ENCODE measurements around the gene GALP. TPM values are rescaled to one million over a fixed set of nuclear protein-coding genes. Genes with fewer than 3 reads are reported as not detected.

Gene GALP
- total RNA-seq, 1 donor from 2014 or later: not detected

DNA sequence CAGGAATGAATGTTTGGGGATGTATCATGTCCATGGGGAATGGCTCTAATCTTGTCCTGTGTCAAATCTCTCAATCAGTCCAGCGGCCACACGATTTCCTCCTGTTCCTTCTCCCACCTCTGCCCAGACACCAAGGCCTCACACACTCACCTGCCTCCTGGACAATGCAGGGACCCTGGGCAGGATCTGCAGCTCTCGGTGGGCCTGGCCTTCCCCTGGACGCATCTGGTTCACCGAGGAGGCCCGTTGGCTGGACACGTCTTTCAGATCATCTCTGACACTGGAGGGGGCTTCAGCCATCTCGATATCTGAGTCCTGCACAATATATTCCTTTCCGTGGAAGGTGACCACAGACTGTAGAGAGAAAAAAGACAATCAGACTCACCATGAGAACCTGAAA lies 47.7 kb downstream of the GALP start:
- Histone ChIP-seq H3K36me3 (peaks cover 2 to 3% of the 10 kb centered on the region in 2 donors), H3K4me3 (no peak overlapping the region), H3K9me3 (no peaks in the 10 kb centered on the region), H3K4me1 (no peaks in the 10 kb centered on the region), H3K27me3 (no peaks in the 10 kb centered on the region), H3K27ac (no peak overlapping the region)
- intact Hi-C loops (cut with DNase I): no loop called here
- DNase-seq (ENCODE audit: low spot score in 2 of 2): no peak
- TF ChIP-seq, protein P1, sequence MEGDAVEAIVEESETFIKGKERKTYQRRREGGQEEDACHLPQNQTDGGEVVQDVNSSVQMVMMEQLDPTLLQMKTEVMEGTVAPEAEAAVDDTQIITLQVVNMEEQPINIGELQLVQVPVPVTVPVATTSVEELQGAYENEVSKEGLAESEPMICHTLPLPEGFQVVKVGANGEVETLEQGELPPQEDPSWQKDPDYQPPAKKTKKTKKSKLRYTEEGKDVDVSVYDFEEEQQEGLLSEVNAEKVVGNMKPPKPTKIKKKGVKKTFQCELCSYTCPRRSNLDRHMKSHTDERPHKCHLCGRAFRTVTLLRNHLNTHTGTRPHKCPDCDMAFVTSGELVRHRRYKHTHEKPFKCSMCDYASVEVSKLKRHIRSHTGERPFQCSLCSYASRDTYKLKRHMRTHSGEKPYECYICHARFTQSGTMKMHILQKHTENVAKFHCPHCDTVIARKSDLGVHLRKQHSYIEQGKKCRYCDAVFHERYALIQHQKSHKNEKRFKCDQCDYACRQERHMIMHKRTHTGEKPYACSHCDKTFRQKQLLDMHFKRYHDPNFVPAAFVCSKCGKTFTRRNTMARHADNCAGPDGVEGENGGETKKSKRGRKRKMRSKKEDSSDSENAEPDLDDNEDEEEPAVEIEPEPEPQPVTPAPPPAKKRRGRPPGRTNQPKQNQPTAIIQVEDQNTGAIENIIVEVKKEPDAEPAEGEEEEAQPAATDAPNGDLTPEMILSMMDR (IDR thresholded peaks at IDR 0.05): no peak

Other genes with a start within 250 kb of the GALP start
- gene NLRP13, start 243.7 kb upstream of the GALP start, total RNA-seq: not detected
- not detected for gene NLRP8, start 228.2 kb upstream of the GALP start, total RNA-seq
- not detected for gene NLRP5, start 189.2 kb upstream of the GALP start, total RNA-seq
- gene ZNF787, start 54.7 kb upstream of the GALP start, total RNA-seq: 18.1 TPM
- 94.9 TPM for gene ZNF444, start 34.7 kb upstream of the GALP start, total RNA-seq
- not detected for gene ZSCAN5B, start 21.8 kb downstream of the GALP start, total RNA-seq
- gene ZSCAN5C, start 26.3 kb downstream of the GALP start, total RNA-seq: not detected
- gene EDDM13, start 96.7 kb downstream of the GALP start, total RNA-seq: not detected
- gene ZSCAN5A, start 138.8 kb downstream of the GALP start, total RNA-seq: 13.3 TPM
- gene ZNF582, start 217.5 kb downstream of the GALP start, total RNA-seq: 0.43 TPM
- 0.21 TPM for gene ZNF583, start 228.3 kb downstream of the GALP start, total RNA-seq

Measured in ascending aorta (tissue), 2 donors.